A673 (cell line): ENCODE results near the gene VAC14.

ENCODE experiments used
- EZH2 ChIP-seq: fragments of 200-600 bp; sonication (generic); IDR thresholded peaks from 2 replicates; pipeline ENCODE4 v1.6.1; 2017; ENCODE audit warnings: borderline replicate concordance, low read depth, mild to moderate bottlenecking, mixed read lengths, antibody characterized with exemption, low read length; ENCODE audit not compliant: poor library complexity, severe bottlenecking
- TF ChIP-seq, protein P1 (sequence below): fragments of 300-800, 200-600 bp; sonication (generic); conservative IDR thresholded peaks from 2 replicates; pipeline ENCODE4 v1.5.1; 2017; ENCODE audit warnings: low read depth, mild to moderate bottlenecking, antibody characterized with exemption, low read length, moderate library complexity, mixed read lengths

- TF ChIP-seq, protein P1, sequence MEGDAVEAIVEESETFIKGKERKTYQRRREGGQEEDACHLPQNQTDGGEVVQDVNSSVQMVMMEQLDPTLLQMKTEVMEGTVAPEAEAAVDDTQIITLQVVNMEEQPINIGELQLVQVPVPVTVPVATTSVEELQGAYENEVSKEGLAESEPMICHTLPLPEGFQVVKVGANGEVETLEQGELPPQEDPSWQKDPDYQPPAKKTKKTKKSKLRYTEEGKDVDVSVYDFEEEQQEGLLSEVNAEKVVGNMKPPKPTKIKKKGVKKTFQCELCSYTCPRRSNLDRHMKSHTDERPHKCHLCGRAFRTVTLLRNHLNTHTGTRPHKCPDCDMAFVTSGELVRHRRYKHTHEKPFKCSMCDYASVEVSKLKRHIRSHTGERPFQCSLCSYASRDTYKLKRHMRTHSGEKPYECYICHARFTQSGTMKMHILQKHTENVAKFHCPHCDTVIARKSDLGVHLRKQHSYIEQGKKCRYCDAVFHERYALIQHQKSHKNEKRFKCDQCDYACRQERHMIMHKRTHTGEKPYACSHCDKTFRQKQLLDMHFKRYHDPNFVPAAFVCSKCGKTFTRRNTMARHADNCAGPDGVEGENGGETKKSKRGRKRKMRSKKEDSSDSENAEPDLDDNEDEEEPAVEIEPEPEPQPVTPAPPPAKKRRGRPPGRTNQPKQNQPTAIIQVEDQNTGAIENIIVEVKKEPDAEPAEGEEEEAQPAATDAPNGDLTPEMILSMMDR = no peak
- no peak for TF ChIP-seq EZH2
Measured at GRCh38 chr16:70782237-70782636, 18.7 kb downstream of the VAC14 start.
